A549 (cell line): ENCODE data around the gene DPT.

Experiments used
- BHLHE40 ChIP-seq: IDR thresholded peaks from 2 replicates; pipeline ENCODE4 v1.6.1; 2012; ENCODE audit warnings: low read depth, low read length, inconsistent platforms
- CTCF ChIP-seq: fragments of >200 bp; sonication (Bioruptor Twin); formaldehyde crosslinking; IDR thresholded peaks from 3 replicates; pipeline ENCODE4 v1.5.1; 2016
- EP300 ChIP-seq, 2 experiments: fragments of >200 bp; sonication (Bioruptor Twin); formaldehyde crosslinking; IDR thresholded peaks; 2 replicates in 1 of 2; 3 replicates in 1 of 2; pipeline ENCODE4 v1.6.1; 2016 to 2017
- ESRRA ChIP-seq: fragments of 150-350 bp; IDR thresholded peaks from 2 replicates; pipeline ENCODE4 v1.6.1; 2014; ENCODE audit warnings: mild to moderate bottlenecking, low read length, borderline replicate concordance
- HMGXB4 ChIP-seq: fragments of 250-450 bp; sonication (Bioruptor Pico); IDR thresholded peaks from 2 replicates; pipeline ENCODE4 v1.5.0; 2021; ENCODE audit warnings: mild to moderate bottlenecking, moderate library complexity, borderline replicate concordance
- MAX ChIP-seq: IDR thresholded peaks from 2 replicates; pipeline ENCODE4 v1.6.1; 2012
- POLR2A ChIP-seq: IDR thresholded peaks from 2 replicates; pipeline ENCODE4 v1.6.1; 2012; ENCODE audit warnings: mild to moderate bottlenecking, low read length
- RAD21 ChIP-seq, 2 experiments: fragments of >200 bp in 1 of 2; sonication (Bioruptor Twin) in 1 of 2; formaldehyde crosslinking in 1 of 2; IDR thresholded peaks in 1 of 2; conservative IDR thresholded peaks in 1 of 2; 2 replicates in 1 of 2; 3 replicates in 1 of 2; pipeline ENCODE4 v1.6.1; 2012 to 2018; ENCODE audit warnings: inconsistent platforms in 1 of 2
- RCOR1 ChIP-seq: fragments of 150-350 bp; IDR thresholded peaks from 2 replicates; pipeline ENCODE4 v1.6.1; 2014; ENCODE audit warnings: antibody characterized with exemption, low read length, low read depth
- REST ChIP-seq: fragments of 200-600 bp; sonication (generic); IDR thresholded peaks from 2 replicates; pipeline ENCODE4 v1.6.1; 2016; ENCODE audit warnings: antibody characterized with exemption, mild to moderate bottlenecking, moderate library complexity
- RFX5 ChIP-seq: fragments of 450-650 bp; IDR thresholded peaks from 2 replicates; pipeline ENCODE4 v1.7.1; 2014; ENCODE audit warnings: antibody characterized with exemption, mild to moderate bottlenecking, moderate library complexity
- ZFP36 ChIP-seq: fragments of 450-650 bp; IDR thresholded peaks from 2 replicates; pipeline ENCODE4 v1.6.1; 2014; ENCODE audit warnings: borderline replicate concordance; ENCODE audit not compliant: partially characterized antibody

GRCh38 chr1:168725831-168726230, 3.2 kb downstream of the DPT start:
- no peak for TF ChIP-seq RFX5
- TF ChIP-seq RAD21 (conservative IDR thresholded peaks at IDR 0.05 in 1 of 2, IDR thresholded peaks at IDR 0.05 in 1 of 2), result no peak
- TF ChIP-seq CTCF, result no peak
- TF ChIP-seq ZFP36, result no peak
- no peak for TF ChIP-seq REST
- TF ChIP-seq ESRRA, result no peak
- TF ChIP-seq EP300 (IDR thresholded peaks at IDR 0.05), result no peak
- no peak for TF ChIP-seq HMGXB4 (CRISPR knock-in tag)
- no peak for TF ChIP-seq POLR2A
- no peak for TF ChIP-seq RCOR1
- TF ChIP-seq BHLHE40, result no peak
- no peak for TF ChIP-seq MAX
